HCT116 (cell line): ENCODE results near the gene CALCOCO1. TPM values are rescaled to one million over a fixed set of nuclear protein-coding genes. Genes with fewer than 3 reads are reported as not detected.

Experiments
- ATAC-seq: fragments of 200-7000 bp; cut with Tn5 transposase; 2 replicates; pipeline ENCODE4 v1.9.1; 2020; ENCODE audit warnings: mild to moderate bottlenecking, moderate library complexity
- BruUV-seq: library from RNA; stranded (reverse); fragments of 400-500 nt; replicated peaks from 2 replicates; lab custom pipeline; 2021; lab: Mats Ljungman, UMichigan
- CTCF ChIA-PET: fragments of 300-600 bp; sonication (Branson Sonifier 250); formaldehyde crosslinking; loops from one replicate; lab custom pipeline; 2021; ENCODE audit warnings: antibody characterized with exemption; lab: Charles Lee
- POLR2A ChIA-PET: fragments of 300-600, 350-600 bp; sonication (Branson Sonifier 250); formaldehyde crosslinking; loops from one replicate; lab custom pipeline; 2021; ENCODE audit warnings: antibody characterized with exemption; lab: Charles Lee
- RAD21 ChIA-PET, 2 experiments: fragments of 300-600 bp; sonication (Branson Sonifier 250); formaldehyde crosslinking; loops; one replicate each; lab custom pipeline; 2023; ENCODE audit warnings: low total read pairs in 2 of 2; ENCODE audit not compliant: uncharacterized antibody in 2 of 2, unreplicated experiment in 2 of 2, low non-redundant PET in 1 of 2; lab: Charles Lee
- DNase-seq: peaks from one replicate; pipeline ENCODE4 v3.0.0-alpha.2; 2010; ENCODE audit warnings: low read depth, low spot score
- H2AFZ ChIP-seq: fragments of 200-600 bp; shearing (Covaris generic), sonication (generic); 2 replicates; pipeline ENCODE4 v1.6.1; 2017; ENCODE audit warnings: low read depth, mixed run types, mixed read lengths, antibody characterized with exemption, low read length; ENCODE audit not compliant: poor library complexity, severe bottlenecking
- H3K27ac ChIP-seq: 2 replicates; pipeline ENCODE4 v1.5.1; 2012; ENCODE audit warnings: low read depth, low read length
- H3K27me3 ChIP-seq: fragments of 200-600 bp; sonication (generic); 2 replicates; pipeline ENCODE4 v1.6.1; 2016; ENCODE audit warnings: mixed run types, low read length, mixed read lengths; ENCODE audit not compliant: insufficient read depth
- H3K36me3 ChIP-seq, 2 experiments: fragments of 200-500 bp in 1 of 2; fragments of 200-600 bp in 1 of 2; sonication (Bioruptor generic) in 1 of 2; sonication (generic) in 1 of 2; 2 replicates each; pipeline versions ENCODE4 v1.5.1 to v1.6.1; 2014 to 2016; ENCODE audit warnings: low read length in 2 of 2, inconsistent platforms in 1 of 2, mixed read lengths in 1 of 2, mixed run types in 1 of 2; ENCODE audit not compliant: insufficient read depth in 2 of 2, control insufficient read depth in 1 of 2
- H3K4me1 ChIP-seq, 2 experiments: fragments of 200-600 bp in 1 of 2; sonication (generic) in 1 of 2; 2 replicates each; pipeline versions ENCODE4 v1.5.1 to v1.6.1; 2012 to 2017; ENCODE audit warnings: low read length in 2 of 2, inconsistent platforms in 1 of 2, mild to moderate bottlenecking in 1 of 2, mixed read lengths in 1 of 2, mixed run types in 1 of 2, moderate library complexity in 1 of 2; ENCODE audit not compliant: insufficient read depth in 2 of 2, control insufficient read depth in 1 of 2
- H3K4me2 ChIP-seq: fragments of 200-600 bp; sonication (generic); 2 replicates; pipeline ENCODE4 v1.6.1; 2017; ENCODE audit warnings: mixed run types, low read length, mixed read lengths
- H3K4me3 ChIP-seq, 2 experiments: fragments of 200-600 bp in 1 of 2; sonication (generic) in 1 of 2; replicated peaks in 1 of 2; 2 replicates each; pipeline ENCODE4 v1.5.1; 2011 to 2016; ENCODE audit warnings: low read length in 2 of 2, control low read depth in 1 of 2, low read depth in 1 of 2, mild to moderate bottlenecking in 1 of 2, mixed read lengths in 1 of 2, mixed run types in 1 of 2
- H3K79me2 ChIP-seq: fragments of 200-600 bp; sonication (generic); 2 replicates; pipeline ENCODE4 v1.6.1; 2017; ENCODE audit warnings: mild to moderate bottlenecking, mixed run types, low read length, moderate library complexity, mixed read lengths; ENCODE audit not compliant: insufficient read depth
- H3K9ac ChIP-seq: fragments of 200-600 bp; sonication (generic); 2 replicates; pipeline ENCODE4 v1.6.1; 2016; ENCODE audit warnings: low read length, mixed read lengths
- H3K9me2 ChIP-seq: fragments of 200-600 bp; sonication (generic), shearing (Covaris generic); 2 replicates; pipeline ENCODE4 v1.6.1; 2017; ENCODE audit warnings: mixed run types, mild to moderate bottlenecking, moderate library complexity; ENCODE audit not compliant: insufficient read depth
- H3K9me3 ChIP-seq, 2 experiments: fragments of 200-500 bp in 1 of 2; fragments of 200-600 bp in 1 of 2; sonication (Bioruptor generic) in 1 of 2; sonication (generic) in 1 of 2; 2 replicates each; pipeline ENCODE4 v1.6.1; 2014 to 2017; ENCODE audit warnings: low read length in 2 of 2, mixed read lengths in 2 of 2, inconsistent platforms in 1 of 2, low read depth in 1 of 2, mild to moderate bottlenecking in 1 of 2, mixed run types in 1 of 2, moderate library complexity in 1 of 2; ENCODE audit not compliant: control insufficient read depth in 1 of 2, insufficient read depth in 1 of 2
- H4K20me1 ChIP-seq: fragments of 200-600 bp; sonication (generic), shearing (Covaris generic); 2 replicates; pipeline ENCODE4 v1.6.1; 2017; ENCODE audit warnings: mixed run types, mild to moderate bottlenecking, moderate library complexity; ENCODE audit not compliant: insufficient read depth
- ATF3 ChIP-seq: IDR thresholded peaks from 2 replicates; pipeline ENCODE4 v1.6.1; 2012
- CBX3 ChIP-seq: IDR thresholded peaks from 2 replicates; pipeline ENCODE4 v1.6.1; 2012; ENCODE audit warnings: low read depth
- EGR1 ChIP-seq: IDR thresholded peaks from 2 replicates; pipeline ENCODE4 v1.6.1; 2012; ENCODE audit warnings: low read depth
- ELF1 ChIP-seq: IDR thresholded peaks from 2 replicates; pipeline ENCODE4 v1.6.1; 2012; ENCODE audit warnings: low read depth, borderline replicate concordance
- EZH2phosphoT487 ChIP-seq: fragments of 200-600 bp; IDR thresholded peaks from 2 replicates; pipeline ENCODE4 v1.6.1; 2018; ENCODE audit warnings: antibody characterized with exemption, borderline replicate concordance
- MAX ChIP-seq: IDR thresholded peaks from 2 replicates; pipeline ENCODE4 v1.6.1; 2012
- POLR2A ChIP-seq: IDR thresholded peaks from 2 replicates; pipeline ENCODE4 v1.7.0; 2011; ENCODE audit warnings: borderline replicate concordance; ENCODE audit not compliant: insufficient read depth, insufficient read length; ENCODE audit errors: extremely low read depth
- REST ChIP-seq: IDR thresholded peaks from 2 replicates; pipeline ENCODE4 v1.6.1; 2012; ENCODE audit warnings: low read depth
- SP1 ChIP-seq: IDR thresholded peaks from 2 replicates; pipeline ENCODE4 v1.6.1; 2012; ENCODE audit warnings: low read depth
- SRF ChIP-seq: IDR thresholded peaks from 2 replicates; pipeline ENCODE4 v1.6.1; 2012; ENCODE audit warnings: low read depth
- TCF7L2 ChIP-seq: IDR thresholded peaks from 2 replicates; pipeline ENCODE4 v1.7.0; 2011; ENCODE audit warnings: borderline replicate concordance, inconsistent platforms; ENCODE audit not compliant: insufficient read depth, insufficient read length; ENCODE audit errors: extremely low read depth
- YY1 ChIP-seq: IDR thresholded peaks from 2 replicates; pipeline ENCODE4 v1.6.1; 2011; ENCODE audit warnings: low read length, low read depth, moderate library complexity, mild to moderate bottlenecking; ENCODE audit not compliant: insufficient replicate concordance; ENCODE audit errors: extremely low read depth
- ZFX ChIP-seq: fragments of 450-650 bp; IDR thresholded peaks from 2 replicates; pipeline ENCODE4 v1.6.1; 2017
- intact Hi-C: fragments of 100-400 bp; cut with micrococcal nuclease; formaldehyde crosslinking; loops from 2 replicates; pipeline ENCODE4 v1.10.0; 2022
- total RNA-seq: library from RNA; stranded (reverse); gene quantifications from one replicate; pipeline ENCODE4 v1.2.1, GENCODE V29; 2021; ENCODE audit not compliant: unreplicated experiment

CALCOCO1 gene
- total RNA-seq, 1 experiment from 2014 or later, result 42.6 TPM

- no peak for TF ChIP-seq ATF3
These were observed 32.0 kb upstream of the CALCOCO1 start (continued) for GRCh38 chr12:53759261-53759660.

DNA sequence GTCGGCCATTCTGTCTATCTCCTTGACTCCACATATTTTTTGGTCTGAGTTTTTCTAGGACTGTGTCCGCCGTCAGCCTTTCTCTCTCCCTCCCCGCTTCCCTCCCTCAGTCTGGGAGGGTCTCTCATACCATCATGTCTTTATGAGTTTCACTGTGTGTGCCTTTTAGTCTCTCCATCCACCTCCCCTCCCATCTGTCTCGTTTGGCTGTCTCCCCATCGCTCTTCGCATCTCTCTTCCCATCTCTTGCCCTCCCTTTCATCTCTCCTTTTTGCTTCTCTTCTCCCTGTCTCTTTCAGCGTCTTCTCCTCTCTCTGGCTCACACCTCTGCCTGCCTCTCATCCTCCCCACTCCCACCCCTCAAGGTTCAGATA is 31.5 kb upstream of the CALCOCO1 start:
- POLR2A ChIA-PET, result no interaction called here
- Histone ChIP-seq H3K27ac (no peak overlapping the region), H4K20me1 (no peaks in the 10 kb centered on the region), H3K79me2 (no peaks in the 10 kb centered on the region), H3K4me2 (no peak overlapping the region), H3K36me3 (no peaks in the 10 kb centered on the region), H3K4me1 (peaks cover 3 to 13% of the 10 kb centered on the region in 2 experiments; a peak in 3 of 4 replicates), H3K9me3 (no peaks in the 10 kb centered on the region), H3K9me2 (no peaks in the 10 kb centered on the region), H3K4me3 (no peak overlapping the region), H2AFZ (no peak overlapping the region), H3K9ac (no peak overlapping the region), H3K27me3 (peaks cover 6% of the 10 kb centered on the region; the same call in 1 of the 2 replicates)
- TF ChIP-seq ELF1 (no peak), EZH2phosphoT487 (no peak), YY1 (no peak), MAX (no peak), EGR1 (no peak), ZFX (no peak), TCF7L2 (no peak), CBX3 (no peak), REST (no peak), SRF (no peak), POLR2A (no peak), SP1 (no peak), ATF3 (no peak)
- intact Hi-C loops, result no loop called here
- DNase-seq (no peak), ATAC-seq (no peak)
- no TSS peak for BruUV-seq
- CTCF ChIA-PET, result interaction anchor here (4.0 kb wide), 1 partner anchor 13 kb away, joined by 70 read pairs; no protein-coding TSS in a partner anchor
- RAD21 ChIA-PET, result no interaction called here
